Measurements from ENCODE around the gene LAMC2.
"Not testable (repeated sequence)": the region's sequence is repeated elsewhere in the genome, so short reads cannot be mapped to it uniquely, and the experiment has no call there.

The LAMC2 gene

GRCh38 chr1:183270541-183271141 lies 84.6 kb downstream of the LAMC2 start:
- DNase-seq, result no peak

DNA sequence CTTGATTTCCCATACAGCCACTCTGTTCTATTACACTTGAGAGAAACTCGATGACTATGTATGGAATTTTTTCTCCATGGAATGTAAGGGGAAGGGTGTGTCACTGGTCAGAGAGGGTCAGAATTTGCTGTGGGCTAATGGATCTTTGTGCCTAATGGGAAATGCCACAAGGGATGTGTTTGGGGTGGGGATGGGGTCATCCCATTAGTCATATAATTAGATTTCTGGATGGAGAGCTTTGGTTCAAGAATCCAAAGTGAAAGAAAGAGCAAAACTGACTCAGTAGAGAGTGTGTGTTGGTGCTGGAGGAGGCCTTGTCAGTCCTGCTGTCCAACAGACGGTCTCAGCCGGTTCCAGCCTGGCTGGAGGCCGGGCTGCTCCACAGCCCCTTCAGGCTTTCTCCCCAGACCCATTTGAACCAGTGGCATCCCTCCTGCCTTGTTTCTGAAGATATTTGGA lies 86.4 kb downstream of the LAMC2 start:
- no peak for DNase-seq

DNA sequence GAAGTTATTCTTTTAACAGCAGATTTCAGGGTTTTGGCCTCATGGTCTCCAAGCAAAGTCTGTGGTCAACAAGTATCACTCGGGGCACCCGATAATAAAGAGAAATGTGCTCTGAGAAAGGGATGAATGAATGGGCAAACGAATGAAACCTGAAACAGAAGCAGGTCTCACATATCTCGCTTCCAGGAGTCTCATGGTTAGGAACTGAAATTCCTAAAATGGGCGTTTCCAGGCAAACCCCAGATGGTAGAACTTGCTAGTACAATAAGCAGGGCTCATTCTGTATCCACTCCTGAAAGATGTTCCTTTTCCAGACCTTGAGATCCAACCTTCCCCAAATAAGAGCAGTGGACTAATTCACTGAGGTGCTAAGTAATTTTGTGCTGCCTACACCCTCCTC lies 87.2 kb downstream of the LAMC2 start:
- DNase-seq, result no peak

GRCh38 chr1:183273984-183274383 lies 87.9 kb downstream of the LAMC2 start:
- DNase-seq, result not testable (repeated sequence)

- no peak for DNase-seq
Observed at GRCh38 chr1:183274836-183275235, 88.8 kb downstream of the LAMC2 start.

DNA sequence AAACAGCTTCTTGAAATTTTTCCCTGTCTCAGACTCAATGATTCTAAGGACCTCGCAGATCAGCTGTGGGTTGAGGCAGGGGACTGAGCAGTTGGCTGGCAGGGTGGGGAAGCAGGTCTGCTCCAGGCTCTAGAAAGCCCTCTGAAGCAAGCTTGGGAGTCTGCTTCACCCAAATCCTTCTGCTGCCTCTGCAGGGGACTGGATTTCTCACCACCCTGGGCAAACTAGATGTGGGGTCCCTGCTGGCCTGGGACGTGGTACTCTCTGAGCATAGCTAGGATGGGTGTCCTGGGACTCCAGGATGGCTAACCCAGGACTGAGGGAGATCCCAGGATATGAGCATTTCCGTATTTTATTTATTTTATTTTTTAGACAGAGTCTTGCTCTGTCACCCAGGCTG lies 89.3 kb downstream of the LAMC2 start:
- no peak for DNase-seq

DNA sequence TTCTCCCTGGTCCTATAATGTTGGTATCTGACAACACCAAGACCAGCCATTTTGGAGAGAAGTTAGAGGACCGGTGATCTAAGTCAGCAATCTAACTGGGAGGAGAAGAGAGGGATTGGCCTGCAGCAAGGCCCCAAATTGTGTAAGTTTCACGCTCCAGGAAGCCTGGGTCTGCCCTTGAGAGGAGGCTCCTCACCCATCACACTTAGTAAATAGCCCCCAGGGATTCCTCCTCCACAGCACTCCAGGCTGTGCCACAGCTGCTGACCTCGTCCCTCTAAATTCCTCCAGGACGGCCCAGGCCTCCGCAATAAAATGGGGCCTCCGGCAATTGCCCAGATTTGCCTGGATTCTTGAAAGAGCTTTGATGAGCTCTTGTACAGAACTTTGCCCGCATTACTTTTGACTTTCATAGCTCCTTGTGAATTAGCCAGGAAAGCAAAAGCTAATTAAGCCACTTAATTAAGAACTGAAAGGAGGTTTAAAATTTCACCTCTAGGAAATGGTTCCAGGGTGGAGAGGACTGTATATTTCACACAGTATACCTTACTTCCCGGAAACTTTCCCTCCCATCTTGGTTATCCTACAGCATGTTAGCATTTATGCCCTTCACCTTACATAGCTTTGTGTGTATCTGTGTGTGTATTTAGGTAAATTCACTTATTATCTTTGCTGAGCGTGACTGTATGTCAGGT lies 90.5 kb downstream of the LAMC2 start:
- DNase-seq, result no peak

DNA sequence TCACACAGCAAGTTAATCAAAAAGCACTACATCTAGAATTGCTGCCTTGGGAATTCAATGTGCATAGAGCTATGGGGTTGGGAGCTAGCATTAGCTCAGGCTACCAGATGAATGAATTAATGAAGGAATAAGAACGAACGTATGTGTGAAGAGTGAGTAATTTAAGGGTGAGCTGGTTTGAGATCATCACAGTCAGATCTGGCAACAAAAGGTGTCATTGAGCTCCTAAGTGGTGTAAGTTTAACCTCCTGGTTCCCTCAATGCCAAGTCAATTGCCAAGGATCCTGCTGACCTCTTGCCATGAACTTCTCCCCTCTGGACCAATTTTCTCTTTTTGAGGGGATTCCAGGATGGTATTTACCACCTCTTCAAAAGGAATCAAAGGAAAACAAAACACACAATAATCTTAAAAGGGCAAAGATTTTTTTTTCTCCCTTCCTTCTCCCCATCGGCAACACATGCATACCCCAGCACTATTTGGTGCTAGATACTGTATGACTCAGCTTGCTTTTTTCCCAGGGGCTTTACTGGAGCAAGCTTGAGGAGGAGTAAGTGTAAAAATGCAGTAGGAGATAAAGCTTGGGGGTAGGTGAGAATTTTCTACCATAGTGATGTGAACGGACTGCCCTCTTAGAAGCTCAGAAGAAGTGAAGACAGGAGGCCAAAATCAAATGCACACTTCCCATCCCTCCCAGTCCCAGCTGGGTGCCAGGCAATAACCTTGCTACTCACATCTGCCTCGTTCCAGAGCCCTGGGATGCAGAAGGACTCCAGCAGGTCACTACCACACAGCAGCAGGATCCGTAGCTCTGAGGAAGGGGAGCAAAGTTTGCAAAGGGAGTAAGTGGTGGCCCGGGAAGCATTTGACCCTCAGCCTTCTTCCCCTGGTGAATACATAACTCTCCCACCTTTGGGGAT lies 92.0 kb downstream of the LAMC2 start:
- DNase-seq, result no peak

- DNase-seq, result no peak
Observed at GRCh38 chr1:183278739-183279591, 92.9 kb downstream of the LAMC2 start.

DNA sequence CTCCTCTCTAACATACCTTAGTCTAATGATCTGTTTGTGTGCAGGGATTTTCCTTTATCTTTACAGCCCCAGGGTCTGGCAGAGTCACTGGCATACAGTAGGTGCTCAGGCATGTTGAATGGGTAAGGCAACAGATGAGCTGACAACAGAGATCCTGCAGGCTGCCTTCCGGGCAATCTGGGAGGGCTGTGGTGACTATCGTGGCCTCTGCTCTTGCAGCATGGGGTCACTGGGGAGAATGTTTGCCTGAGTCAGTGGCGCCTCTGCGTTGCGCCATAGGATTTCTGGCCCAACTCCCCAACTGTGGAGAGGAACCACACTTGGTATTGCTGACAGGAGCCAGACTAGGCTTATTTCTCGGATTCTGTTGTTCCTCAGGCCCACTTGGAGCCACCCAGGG lies 93.8 kb downstream of the LAMC2 start:
- DNase-seq, result no peak

DNA sequence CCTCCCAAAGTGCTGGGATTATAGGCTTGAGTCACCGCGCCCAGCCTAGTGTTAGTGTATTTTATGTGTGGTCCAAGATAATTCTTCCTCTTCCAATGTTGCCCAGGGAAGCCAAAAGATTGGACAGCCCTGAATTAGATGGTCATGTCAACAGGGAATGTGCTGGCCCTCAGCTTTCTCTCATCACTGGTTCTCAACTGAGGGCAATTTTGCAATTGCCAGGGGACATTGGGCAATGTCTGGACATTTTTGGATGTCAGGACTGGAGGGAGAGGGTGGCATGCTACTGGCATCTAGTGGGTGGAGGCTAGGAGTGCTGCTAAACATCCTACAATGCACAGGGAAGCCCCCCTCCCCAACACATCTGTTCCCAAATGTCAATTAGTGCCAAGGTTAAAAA lies 95.0 kb downstream of the LAMC2 start:
- DNase-seq, result no peak

DNA sequence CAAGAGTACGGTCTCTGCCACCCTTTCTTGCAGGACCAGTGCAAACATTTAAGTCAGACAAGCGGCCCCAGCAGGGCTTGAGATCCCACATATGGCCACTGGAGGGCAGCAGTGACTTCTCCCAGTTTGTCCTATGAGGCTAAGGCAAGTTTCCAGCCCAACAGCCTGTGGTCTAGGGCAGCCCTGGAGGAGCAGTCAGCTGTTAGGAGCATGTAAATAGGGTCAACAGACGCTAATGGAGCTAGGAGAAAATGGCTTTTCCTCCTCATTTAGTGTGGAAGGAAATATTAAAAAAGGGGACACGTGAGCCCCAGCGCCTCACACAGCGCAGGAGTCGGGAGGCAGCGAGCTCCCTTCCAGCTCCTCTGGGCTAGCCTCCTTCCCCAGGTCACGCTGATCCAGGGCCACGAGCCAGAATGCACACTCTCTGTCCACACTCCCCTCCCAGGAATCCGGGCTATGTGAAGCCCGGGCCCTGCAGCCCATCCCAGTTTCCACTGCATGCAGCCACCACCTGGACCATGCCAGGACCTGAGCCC lies 95.6 kb downstream of the LAMC2 start:
- peak; percentile 40 for DNase-seq

DNA sequence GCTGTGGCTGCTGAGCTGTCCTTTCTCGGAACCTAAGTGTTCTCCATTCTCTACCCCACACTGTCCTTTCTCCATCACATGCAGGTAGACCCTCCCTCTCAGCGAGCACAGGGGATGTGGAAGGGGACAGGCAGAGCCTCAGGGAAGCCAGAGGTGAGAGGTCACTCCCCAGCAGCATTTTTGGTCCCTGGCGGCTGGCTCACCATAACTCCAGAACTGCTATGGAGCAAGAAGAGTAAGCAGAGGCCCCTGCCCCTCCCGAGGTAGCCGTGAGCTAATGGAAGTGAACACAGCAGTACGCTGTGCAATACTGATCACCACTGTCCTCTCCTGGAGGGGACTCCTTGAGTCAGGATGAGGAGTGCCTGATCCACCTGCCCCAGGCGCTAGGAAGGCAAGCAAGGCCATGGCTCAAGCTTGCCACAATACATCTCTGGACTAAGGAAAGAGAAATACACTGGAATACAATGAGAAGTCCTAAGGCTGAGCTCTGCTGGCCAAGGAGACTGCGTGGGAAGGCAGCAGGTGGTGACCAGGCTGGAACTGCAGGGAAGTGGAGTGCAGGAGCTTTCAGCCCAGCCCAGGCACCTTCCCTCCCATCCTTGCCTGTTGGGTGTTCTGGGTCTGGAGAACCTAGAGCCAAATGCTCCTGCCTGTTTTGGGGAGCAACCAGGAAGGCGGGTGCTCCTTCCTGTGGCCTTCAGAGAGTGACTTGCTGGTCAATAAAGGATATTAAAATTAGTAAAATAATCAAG lies 96.2 kb downstream of the LAMC2 start:
- no peak for DNase-seq

- no peak for DNase-seq
Observed at GRCh38 chr1:183283286-183283685, 97.2 kb downstream of the LAMC2 start.

DNA sequence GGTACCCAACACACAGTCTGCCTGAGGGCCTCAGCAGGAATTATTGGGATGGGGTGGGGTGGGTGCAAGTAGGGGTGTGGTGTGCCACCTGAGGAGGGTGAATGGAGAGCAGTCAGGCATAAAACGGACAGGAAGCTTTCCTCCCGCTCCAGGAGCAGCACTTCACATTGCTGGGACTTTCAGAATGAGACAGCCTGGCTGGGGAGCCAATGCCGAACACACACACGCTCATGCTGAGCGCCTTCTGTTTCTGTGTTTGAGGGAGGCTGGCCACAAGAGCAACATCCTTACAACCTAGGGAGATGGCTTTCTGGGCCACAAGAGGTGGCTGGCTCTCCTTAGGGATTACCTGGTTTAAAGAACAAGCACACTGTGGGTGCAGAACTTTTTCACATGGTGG lies 98.0 kb downstream of the LAMC2 start:
- DNase-seq, result no peak

DNA sequence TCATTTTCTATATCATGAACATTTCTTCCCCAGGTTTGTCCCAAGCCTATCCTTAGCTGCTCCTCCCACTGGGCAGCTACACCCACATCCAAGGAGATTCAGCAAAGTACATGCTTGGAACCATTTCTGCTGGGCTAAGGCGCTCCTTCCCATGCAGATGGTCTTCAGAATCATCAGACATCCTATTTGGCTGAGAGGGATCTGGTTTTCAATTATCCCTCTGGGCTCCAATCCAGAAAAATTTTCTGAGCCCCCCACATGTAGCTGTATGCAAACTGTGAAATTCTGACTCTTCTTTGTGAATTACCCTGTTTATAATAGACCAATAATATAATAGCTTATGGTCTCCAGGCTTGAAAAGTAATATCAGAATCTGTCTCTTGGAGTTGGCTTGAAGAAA lies 99.2 kb downstream of the LAMC2 start:
- no peak for DNase-seq

DNA sequence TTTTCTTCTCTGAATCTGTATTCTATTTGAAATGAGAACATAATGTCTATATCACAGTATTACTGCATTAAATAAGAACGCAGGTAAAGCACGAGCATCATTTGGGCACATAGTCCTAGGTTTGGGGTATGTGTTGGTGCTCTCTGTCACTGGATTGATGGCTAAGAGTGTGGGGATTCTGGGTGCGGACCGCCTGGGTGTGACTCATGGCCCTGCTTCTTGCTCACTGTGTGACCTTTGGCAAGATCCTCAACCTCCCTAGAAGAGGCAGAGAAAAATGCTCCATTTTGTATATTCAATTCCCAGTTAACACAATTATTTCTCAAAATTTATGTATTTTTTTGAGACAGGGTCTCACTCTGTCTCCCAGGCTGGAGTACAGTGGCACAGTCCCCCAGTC lies 99.7 kb downstream of the LAMC2 start:
- no peak for DNase-seq

DNA sequence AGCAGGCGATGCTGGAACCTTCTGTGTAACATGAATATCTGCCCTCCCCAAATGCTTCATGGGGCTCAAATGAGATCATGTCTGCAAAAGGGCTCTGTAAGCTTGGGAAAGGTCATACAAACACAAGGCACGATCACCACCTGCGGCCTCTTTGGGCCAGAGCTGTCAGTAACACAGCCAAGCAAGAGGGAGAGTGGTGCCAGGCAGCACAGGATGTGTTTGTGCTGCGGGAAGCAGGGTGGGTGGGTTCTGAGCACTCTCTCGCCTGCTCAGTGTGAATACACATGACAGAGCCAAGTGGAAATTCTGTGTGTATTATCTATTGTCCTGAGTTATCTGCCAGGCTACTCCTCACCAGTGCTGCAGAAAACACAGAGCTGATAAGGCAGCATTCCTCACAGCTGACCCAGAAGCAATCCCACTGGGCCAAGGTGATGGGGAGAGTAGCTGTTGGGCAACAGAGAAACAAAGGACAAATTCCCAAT lies 101.2 kb downstream of the LAMC2 start:
- no peak for DNase-seq

GRCh38 chr1:183288583-183288982 lies 102.5 kb downstream of the LAMC2 start:
- DNase-seq, result no peak

DNA sequence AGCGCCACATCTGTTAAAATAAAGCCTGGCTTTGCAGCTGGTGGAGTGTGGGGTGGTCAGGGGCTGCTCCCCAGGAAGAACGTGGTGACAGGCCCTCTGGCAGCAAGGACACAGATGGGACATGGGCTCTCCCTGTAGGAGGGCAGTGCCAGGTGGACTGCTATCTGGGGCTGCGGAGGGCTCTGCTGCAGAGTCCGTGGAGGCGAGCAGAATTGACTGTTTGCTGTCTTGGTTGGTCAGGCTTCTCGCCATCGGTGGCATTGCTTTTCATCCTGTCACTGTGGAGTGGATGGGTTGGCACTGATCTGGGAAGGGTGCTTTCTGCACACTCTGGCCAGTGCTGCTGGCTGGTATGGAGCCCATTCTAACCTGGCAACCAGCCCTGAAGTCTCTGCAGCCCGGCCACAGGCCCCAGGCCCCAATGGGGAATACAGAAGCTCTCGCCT lies 103.0 kb downstream of the LAMC2 start:
- DNase-seq, result no peak

- DNase-seq, result no peak
Observed at GRCh38 chr1:183290628-183291027, 104.6 kb downstream of the LAMC2 start.

Data from activated effector memory CD4-positive, alpha-beta T cell treated with Interleukin-2 at 50 U/mL for 16 hours (primary cell).